Fibroblast of lung (primary cell): ENCODE data around the gene NUDT14.

Source experiments
- EZH2 ChIP-seq: IDR thresholded peaks from 2 replicates; pipeline ENCODE4 v1.5.1; 2012; ENCODE audit warnings: low read length, control low read depth, mild to moderate bottlenecking; ENCODE audit errors: missing control alignments
- TF ChIP-seq, protein P1 (sequence below), 2 donors: IDR thresholded peaks in 1 of 2; conservative IDR thresholded peaks in 1 of 2; 1 replicate in 1 of 2; 2 replicates in 1 of 2; pipeline ENCODE4 v1.5.1; 2011 to 2012; ENCODE audit warnings: low read length in 2 of 2, control low read depth in 1 of 2, inconsistent platforms in 1 of 2, low read depth in 1 of 2, mild to moderate bottlenecking in 1 of 2

DNA sequence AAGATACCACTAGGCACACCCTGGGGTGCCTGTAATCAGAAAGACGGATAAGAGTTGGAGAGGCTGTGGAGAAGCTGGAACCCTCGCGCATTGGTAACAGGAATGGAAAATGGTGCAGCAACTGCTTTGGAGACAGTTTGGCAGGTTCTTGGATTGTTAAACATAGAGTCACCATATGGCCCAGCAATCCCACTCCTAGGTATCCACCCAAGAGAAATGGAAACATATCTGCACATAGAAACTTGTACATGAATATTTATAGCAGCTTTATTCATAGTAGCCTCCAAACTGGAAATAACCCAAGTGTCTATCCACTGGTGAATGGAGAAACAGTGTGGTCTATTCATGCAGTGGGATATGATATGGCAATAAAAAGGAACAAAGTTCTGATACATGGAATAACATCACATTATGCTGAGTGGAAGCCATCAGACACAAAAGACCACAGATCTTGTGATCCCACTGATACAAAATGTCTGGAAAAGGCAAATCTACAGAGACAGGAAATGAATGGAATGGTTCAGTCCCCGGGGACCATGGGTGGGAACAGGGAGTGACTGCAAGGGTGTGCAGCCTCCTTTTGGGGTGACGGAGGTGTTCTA, 57.9 kb downstream of the NUDT14 start:
- TF ChIP-seq, protein P1, sequence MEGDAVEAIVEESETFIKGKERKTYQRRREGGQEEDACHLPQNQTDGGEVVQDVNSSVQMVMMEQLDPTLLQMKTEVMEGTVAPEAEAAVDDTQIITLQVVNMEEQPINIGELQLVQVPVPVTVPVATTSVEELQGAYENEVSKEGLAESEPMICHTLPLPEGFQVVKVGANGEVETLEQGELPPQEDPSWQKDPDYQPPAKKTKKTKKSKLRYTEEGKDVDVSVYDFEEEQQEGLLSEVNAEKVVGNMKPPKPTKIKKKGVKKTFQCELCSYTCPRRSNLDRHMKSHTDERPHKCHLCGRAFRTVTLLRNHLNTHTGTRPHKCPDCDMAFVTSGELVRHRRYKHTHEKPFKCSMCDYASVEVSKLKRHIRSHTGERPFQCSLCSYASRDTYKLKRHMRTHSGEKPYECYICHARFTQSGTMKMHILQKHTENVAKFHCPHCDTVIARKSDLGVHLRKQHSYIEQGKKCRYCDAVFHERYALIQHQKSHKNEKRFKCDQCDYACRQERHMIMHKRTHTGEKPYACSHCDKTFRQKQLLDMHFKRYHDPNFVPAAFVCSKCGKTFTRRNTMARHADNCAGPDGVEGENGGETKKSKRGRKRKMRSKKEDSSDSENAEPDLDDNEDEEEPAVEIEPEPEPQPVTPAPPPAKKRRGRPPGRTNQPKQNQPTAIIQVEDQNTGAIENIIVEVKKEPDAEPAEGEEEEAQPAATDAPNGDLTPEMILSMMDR (conservative IDR thresholded peaks at IDR 0.05 in 1 of 2, IDR thresholded peaks at IDR 0.05 in 1 of 2; ENCODE audit: low read depth in 1 of 2, low read length in 2 of 2) = no peak
- no peak for TF ChIP-seq EZH2
